ENCODE measurements around the gene DST. TPM values are rescaled to one million over a fixed set of nuclear protein-coding genes. Genes with fewer than 3 reads are reported as not detected.

Gene DST
- total RNA-seq, 1 experiment from 2014 or later, result 132 TPM

GRCh38 chr6:56497691-56498090, 145.0 kb downstream of the DST start:
- H3K4me1 Mint-ChIP-seq, result no peaks in the 10 kb centered on the region
- no peaks in the 10 kb centered on the region for H3K27me3 Mint-ChIP-seq (ENCODE audit: low read depth)
- H3K27ac Mint-ChIP-seq, result no peak overlapping the region
- H3K4me3 Mint-ChIP-seq, result no peak overlapping the region
- peaks cover 41% of the 10 kb centered on the region for H3K36me3 Mint-ChIP-seq
- ATAC-seq, result no peak
- ChIA-PET CTCF (no interaction called here), POLR2A (no interaction called here)
- TF ChIP-seq SMAD3 (CRISPR knock-in tag; IDR thresholded peaks at IDR 0.05; ENCODE audit: borderline replicate concordance) (no peak), ETV6 (CRISPR knock-in tag; IDR thresholded peaks at IDR 0.05) (no peak), ESRRA (CRISPR knock-in tag; IDR thresholded peaks at IDR 0.05; ENCODE audit: borderline replicate concordance) (no peak), FOXK1 (CRISPR knock-in tag; IDR thresholded peaks at IDR 0.05) (no peak), MXD4 (CRISPR knock-in tag; IDR thresholded peaks at IDR 0.05; ENCODE audit: borderline replicate concordance) (no peak), ZNF138 (CRISPR knock-in tag; conservative IDR thresholded peaks at IDR 0.05) (no peak), ZNF121 (CRISPR knock-in tag; IDR thresholded peaks at IDR 0.05) (no peak), ZNF263 (CRISPR knock-in tag; IDR thresholded peaks at IDR 0.05; ENCODE audit: low read depth) (no peak), CREM (CRISPR knock-in tag; IDR thresholded peaks at IDR 0.05) (no peak), NFATC4 (CRISPR knock-in tag; IDR thresholded peaks at IDR 0.05) (no peak), ZNF396 (CRISPR knock-in tag; IDR thresholded peaks at IDR 0.05; ENCODE audit: borderline replicate concordance) (no peak)
- TF ChIP-seq, protein P1, sequence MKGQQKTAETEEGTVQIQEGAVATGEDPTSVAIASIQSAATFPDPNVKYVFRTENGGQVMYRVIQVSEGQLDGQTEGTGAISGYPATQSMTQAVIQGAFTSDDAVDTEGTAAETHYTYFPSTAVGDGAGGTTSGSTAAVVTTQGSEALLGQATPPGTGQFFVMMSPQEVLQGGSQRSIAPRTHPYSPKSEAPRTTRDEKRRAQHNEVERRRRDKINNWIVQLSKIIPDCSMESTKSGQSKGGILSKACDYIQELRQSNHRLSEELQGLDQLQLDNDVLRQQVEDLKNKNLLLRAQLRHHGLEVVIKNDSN (CRISPR knock-in tag; IDR thresholded peaks at IDR 0.05), result no peak
- TF ChIP-seq, protein P2, sequence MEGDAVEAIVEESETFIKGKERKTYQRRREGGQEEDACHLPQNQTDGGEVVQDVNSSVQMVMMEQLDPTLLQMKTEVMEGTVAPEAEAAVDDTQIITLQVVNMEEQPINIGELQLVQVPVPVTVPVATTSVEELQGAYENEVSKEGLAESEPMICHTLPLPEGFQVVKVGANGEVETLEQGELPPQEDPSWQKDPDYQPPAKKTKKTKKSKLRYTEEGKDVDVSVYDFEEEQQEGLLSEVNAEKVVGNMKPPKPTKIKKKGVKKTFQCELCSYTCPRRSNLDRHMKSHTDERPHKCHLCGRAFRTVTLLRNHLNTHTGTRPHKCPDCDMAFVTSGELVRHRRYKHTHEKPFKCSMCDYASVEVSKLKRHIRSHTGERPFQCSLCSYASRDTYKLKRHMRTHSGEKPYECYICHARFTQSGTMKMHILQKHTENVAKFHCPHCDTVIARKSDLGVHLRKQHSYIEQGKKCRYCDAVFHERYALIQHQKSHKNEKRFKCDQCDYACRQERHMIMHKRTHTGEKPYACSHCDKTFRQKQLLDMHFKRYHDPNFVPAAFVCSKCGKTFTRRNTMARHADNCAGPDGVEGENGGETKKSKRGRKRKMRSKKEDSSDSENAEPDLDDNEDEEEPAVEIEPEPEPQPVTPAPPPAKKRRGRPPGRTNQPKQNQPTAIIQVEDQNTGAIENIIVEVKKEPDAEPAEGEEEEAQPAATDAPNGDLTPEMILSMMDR (IDR thresholded peaks at IDR 0.05), result no peak
- no peak for DNase-seq (ENCODE audit: low spot score)
- no peaks in the 10 kb centered on the region for H3K9me3 Mint-ChIP-seq

DNA sequence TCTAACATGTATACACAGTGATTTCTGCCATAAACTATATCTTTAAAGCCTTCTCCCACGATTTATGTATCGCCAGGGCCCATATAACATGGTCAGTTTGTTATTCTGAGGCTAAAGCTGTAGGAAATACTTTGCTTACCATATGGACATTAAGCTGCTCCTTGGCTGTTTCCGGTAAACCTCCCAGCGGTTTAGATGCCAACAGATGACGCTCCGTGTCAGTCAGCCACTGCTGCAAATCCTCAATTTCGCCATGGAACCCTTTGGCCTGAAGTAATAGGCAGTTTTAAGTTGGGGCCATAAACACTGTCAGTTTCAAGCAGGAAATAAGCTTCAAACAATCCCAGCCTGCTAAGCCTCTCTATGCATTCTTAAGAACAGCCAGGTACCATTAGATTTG, 145.4 kb downstream of the DST start:
- H3K4me3 Mint-ChIP-seq, result no peak overlapping the region
- CTCF ChIA-PET, result no interaction called here
- no peaks in the 10 kb centered on the region for H3K9me3 Mint-ChIP-seq
- DNase-seq (ENCODE audit: low spot score) (no peak), ATAC-seq (no peak)
- POLR2A ChIA-PET, result no interaction called here
- no peaks in the 10 kb centered on the region for H3K4me1 Mint-ChIP-seq
- no peak overlapping the region for H3K27ac Mint-ChIP-seq
- no peaks in the 10 kb centered on the region for H3K27me3 Mint-ChIP-seq (ENCODE audit: low read depth)
- H3K36me3 Mint-ChIP-seq, result peaks cover 45% of the 10 kb centered on the region
- TF ChIP-seq, protein P3, sequence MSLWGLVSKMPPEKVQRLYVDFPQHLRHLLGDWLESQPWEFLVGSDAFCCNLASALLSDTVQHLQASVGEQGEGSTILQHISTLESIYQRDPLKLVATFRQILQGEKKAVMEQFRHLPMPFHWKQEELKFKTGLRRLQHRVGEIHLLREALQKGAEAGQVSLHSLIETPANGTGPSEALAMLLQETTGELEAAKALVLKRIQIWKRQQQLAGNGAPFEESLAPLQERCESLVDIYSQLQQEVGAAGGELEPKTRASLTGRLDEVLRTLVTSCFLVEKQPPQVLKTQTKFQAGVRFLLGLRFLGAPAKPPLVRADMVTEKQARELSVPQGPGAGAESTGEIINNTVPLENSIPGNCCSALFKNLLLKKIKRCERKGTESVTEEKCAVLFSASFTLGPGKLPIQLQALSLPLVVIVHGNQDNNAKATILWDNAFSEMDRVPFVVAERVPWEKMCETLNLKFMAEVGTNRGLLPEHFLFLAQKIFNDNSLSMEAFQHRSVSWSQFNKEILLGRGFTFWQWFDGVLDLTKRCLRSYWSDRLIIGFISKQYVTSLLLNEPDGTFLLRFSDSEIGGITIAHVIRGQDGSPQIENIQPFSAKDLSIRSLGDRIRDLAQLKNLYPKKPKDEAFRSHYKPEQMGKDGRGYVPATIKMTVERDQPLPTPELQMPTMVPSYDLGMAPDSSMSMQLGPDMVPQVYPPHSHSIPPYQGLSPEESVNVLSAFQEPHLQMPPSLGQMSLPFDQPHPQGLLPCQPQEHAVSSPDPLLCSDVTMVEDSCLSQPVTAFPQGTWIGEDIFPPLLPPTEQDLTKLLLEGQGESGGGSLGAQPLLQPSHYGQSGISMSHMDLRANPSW (CRISPR knock-in tag; conservative IDR thresholded peaks at IDR 0.05; ENCODE audit: low read depth), result no peak
- TF ChIP-seq NFE2L1 (CRISPR knock-in tag; IDR thresholded peaks at IDR 0.05) (no peak), JUN (CRISPR knock-in tag; IDR thresholded peaks at IDR 0.05) (no peak), ETV6 (CRISPR knock-in tag; IDR thresholded peaks at IDR 0.05) (no peak), ARID4B (CRISPR knock-in tag; IDR thresholded peaks at IDR 0.05; ENCODE audit: borderline replicate concordance) (no peak), NR1H2 (CRISPR knock-in tag; IDR thresholded peaks at IDR 0.05) (no peak), CREM (CRISPR knock-in tag; IDR thresholded peaks at IDR 0.05) (no peak), NFATC4 (CRISPR knock-in tag; IDR thresholded peaks at IDR 0.05) (no peak), EMX1 (CRISPR knock-in tag; IDR thresholded peaks at IDR 0.05) (no peak)
- TF ChIP-seq, protein P1 (CRISPR knock-in tag; IDR thresholded peaks at IDR 0.05), result no peak
- TF ChIP-seq, protein P4, sequence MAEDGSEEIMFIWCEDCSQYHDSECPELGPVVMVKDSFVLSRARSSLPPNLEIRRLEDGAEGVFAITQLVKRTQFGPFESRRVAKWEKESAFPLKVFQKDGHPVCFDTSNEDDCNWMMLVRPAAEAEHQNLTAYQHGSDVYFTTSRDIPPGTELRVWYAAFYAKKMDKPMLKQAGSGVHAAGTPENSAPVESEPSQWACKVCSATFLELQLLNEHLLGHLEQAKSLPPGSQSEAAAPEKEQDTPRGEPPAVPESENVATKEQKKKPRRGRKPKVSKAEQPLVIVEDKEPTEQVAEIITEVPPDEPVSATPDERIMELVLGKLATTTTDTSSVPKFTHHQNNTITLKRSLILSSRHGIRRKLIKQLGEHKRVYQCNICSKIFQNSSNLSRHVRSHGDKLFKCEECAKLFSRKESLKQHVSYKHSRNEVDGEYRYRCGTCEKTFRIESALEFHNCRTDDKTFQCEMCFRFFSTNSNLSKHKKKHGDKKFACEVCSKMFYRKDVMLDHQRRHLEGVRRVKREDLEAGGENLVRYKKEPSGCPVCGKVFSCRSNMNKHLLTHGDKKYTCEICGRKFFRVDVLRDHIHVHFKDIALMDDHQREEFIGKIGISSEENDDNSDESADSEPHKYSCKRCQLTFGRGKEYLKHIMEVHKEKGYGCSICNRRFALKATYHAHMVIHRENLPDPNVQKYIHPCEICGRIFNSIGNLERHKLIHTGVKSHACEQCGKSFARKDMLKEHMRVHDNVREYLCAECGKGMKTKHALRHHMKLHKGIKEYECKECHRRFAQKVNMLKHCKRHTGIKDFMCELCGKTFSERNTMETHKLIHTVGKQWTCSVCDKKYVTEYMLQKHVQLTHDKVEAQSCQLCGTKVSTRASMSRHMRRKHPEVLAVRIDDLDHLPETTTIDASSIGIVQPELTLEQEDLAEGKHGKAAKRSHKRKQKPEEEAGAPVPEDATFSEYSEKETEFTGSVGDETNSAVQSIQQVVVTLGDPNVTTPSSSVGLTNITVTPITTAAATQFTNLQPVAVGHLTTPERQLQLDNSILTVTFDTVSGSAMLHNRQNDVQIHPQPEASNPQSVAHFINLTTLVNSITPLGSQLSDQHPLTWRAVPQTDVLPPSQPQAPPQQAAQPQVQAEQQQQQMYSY (CRISPR knock-in tag; IDR thresholded peaks at IDR 0.05), result no peak

Data from WTC11 (cell line).